GM12878 (cell line): ENCODE results near the gene TMED3.

Source experiments
- EP300 ChIP-seq, 2 experiments: fragments of 150-350 bp in 1 of 2; IDR thresholded peaks; 2 replicates each; pipeline ENCODE4 v1.6.1; 2011 to 2012; ENCODE audit warnings: low read depth in 2 of 2, low read length in 2 of 2, borderline replicate concordance in 1 of 2, improper control_type of control experiment in 1 of 2, inconsistent platforms in 1 of 2; ENCODE audit not compliant: control insufficient read depth in 1 of 2
- ESRRA ChIP-seq: IDR thresholded peaks from 2 replicates; pipeline ENCODE4 v1.6.1; 2012; ENCODE audit warnings: mild to moderate bottlenecking, low read length, improper control_type of control experiment
- FOXM1 ChIP-seq: IDR thresholded peaks from 2 replicates; pipeline ENCODE4 v1.6.1; 2012; ENCODE audit warnings: low read depth, mild to moderate bottlenecking, inconsistent platforms, low read length, moderate library complexity
- RCOR1 ChIP-seq: conservative IDR thresholded peaks from 2 replicates; pipeline ENCODE4 v1.6.1; 2012; ENCODE audit warnings: low read depth, low read length, improper control_type of control experiment
- SP1 ChIP-seq: IDR thresholded peaks from one replicate; pipeline ENCODE4 v1.6.1; 2011; ENCODE audit warnings: low read depth, low read length
- TCF3 ChIP-seq: IDR thresholded peaks from 2 replicates; pipeline ENCODE4 v1.6.1; 2012; ENCODE audit warnings: low read depth, mild to moderate bottlenecking, low read length, borderline replicate concordance; ENCODE audit not compliant: insufficient read depth
- TF ChIP-seq, protein P1 (sequence below): IDR thresholded peaks from 2 replicates; pipeline ENCODE4 v1.6.1; 2012; ENCODE audit warnings: low read depth, low read length, improper control_type of control experiment
- TF ChIP-seq, protein P2 (sequence below), 3 experiments: IDR thresholded peaks in 2 of 3; conservative IDR thresholded peaks in 1 of 3; 2 replicates each; pipeline ENCODE4 v1.5.1; 2011; ENCODE audit warnings: low read depth in 3 of 3, low read length in 3 of 3, mild to moderate bottlenecking in 3 of 3, control low read depth in 2 of 3, moderate library complexity in 2 of 3, inconsistent platforms in 1 of 3, mixed read lengths in 1 of 3; ENCODE audit not compliant: control insufficient read depth in 2 of 3, insufficient read depth in 1 of 3; ENCODE audit errors: extremely low read depth in 1 of 3
- TF ChIP-seq, protein P3 (sequence below): IDR thresholded peaks from 2 replicates; pipeline ENCODE4 v1.6.1; 2011; ENCODE audit warnings: low read depth, mild to moderate bottlenecking, low read length, moderate library complexity, borderline replicate concordance; ENCODE audit errors: extremely low read depth
- TF ChIP-seq, protein P4 (sequence below): fragments of 450-650 bp; formaldehyde crosslinking; IDR thresholded peaks from 2 replicates; pipeline ENCODE4 v1.5.0; 2022; ENCODE audit warnings: mild to moderate bottlenecking, missing genetic modification characterization

DNA sequence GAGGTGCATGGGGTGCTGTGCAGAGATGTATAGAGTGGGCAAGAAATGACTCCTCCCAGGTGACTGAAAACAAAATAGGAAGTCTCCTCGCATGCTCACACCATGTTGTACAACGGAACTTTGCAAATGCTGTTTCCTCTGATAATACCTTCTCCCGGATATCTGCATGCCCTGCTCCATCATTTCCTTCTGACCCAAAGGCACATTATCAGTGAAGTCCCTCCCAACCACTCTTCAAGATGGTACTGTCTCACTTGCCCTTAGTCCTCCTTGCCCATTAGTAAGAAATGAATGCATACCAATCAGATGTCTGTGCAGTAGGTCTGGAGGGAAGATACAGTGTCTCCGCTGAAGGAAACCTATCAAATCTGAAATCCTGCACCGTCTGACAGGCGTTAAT is 12.0 kb downstream of the TMED3 start:
- TF ChIP-seq ESRRA = no peak
- TF ChIP-seq, protein P1, sequence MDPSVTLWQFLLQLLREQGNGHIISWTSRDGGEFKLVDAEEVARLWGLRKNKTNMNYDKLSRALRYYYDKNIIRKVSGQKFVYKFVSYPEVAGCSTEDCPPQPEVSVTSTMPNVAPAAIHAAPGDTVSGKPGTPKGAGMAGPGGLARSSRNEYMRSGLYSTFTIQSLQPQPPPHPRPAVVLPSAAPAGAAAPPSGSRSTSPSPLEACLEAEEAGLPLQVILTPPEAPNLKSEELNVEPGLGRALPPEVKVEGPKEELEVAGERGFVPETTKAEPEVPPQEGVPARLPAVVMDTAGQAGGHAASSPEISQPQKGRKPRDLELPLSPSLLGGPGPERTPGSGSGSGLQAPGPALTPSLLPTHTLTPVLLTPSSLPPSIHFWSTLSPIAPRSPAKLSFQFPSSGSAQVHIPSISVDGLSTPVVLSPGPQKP = no peak
- TF ChIP-seq TCF3 = no peak
- no peak for TF ChIP-seq EP300 (IDR thresholded peaks at IDR 0.05; ENCODE audit: borderline replicate concordance in 1 of 2, control insufficient read depth in 1 of 2, low read depth in 2 of 2, low read length in 2 of 2)
- no peak for TF ChIP-seq RCOR1
- TF ChIP-seq, protein P2, sequence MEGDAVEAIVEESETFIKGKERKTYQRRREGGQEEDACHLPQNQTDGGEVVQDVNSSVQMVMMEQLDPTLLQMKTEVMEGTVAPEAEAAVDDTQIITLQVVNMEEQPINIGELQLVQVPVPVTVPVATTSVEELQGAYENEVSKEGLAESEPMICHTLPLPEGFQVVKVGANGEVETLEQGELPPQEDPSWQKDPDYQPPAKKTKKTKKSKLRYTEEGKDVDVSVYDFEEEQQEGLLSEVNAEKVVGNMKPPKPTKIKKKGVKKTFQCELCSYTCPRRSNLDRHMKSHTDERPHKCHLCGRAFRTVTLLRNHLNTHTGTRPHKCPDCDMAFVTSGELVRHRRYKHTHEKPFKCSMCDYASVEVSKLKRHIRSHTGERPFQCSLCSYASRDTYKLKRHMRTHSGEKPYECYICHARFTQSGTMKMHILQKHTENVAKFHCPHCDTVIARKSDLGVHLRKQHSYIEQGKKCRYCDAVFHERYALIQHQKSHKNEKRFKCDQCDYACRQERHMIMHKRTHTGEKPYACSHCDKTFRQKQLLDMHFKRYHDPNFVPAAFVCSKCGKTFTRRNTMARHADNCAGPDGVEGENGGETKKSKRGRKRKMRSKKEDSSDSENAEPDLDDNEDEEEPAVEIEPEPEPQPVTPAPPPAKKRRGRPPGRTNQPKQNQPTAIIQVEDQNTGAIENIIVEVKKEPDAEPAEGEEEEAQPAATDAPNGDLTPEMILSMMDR (IDR thresholded peaks at IDR 0.05 in 2 of 3, conservative IDR thresholded peaks at IDR 0.05 in 1 of 3; ENCODE audit: control insufficient read depth in 2 of 3, extremely low read depth in 1 of 3, insufficient read depth in 1 of 3, low read depth in 3 of 3, low read length in 3 of 3) = no peak
- TF ChIP-seq FOXM1 = no peak
- TF ChIP-seq, protein P3, sequence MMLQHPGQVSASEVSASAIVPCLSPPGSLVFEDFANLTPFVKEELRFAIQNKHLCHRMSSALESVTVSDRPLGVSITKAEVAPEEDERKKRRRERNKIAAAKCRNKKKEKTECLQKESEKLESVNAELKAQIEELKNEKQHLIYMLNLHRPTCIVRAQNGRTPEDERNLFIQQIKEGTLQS = no peak
- TF ChIP-seq SP1 = no peak
- TF ChIP-seq, protein P4, sequence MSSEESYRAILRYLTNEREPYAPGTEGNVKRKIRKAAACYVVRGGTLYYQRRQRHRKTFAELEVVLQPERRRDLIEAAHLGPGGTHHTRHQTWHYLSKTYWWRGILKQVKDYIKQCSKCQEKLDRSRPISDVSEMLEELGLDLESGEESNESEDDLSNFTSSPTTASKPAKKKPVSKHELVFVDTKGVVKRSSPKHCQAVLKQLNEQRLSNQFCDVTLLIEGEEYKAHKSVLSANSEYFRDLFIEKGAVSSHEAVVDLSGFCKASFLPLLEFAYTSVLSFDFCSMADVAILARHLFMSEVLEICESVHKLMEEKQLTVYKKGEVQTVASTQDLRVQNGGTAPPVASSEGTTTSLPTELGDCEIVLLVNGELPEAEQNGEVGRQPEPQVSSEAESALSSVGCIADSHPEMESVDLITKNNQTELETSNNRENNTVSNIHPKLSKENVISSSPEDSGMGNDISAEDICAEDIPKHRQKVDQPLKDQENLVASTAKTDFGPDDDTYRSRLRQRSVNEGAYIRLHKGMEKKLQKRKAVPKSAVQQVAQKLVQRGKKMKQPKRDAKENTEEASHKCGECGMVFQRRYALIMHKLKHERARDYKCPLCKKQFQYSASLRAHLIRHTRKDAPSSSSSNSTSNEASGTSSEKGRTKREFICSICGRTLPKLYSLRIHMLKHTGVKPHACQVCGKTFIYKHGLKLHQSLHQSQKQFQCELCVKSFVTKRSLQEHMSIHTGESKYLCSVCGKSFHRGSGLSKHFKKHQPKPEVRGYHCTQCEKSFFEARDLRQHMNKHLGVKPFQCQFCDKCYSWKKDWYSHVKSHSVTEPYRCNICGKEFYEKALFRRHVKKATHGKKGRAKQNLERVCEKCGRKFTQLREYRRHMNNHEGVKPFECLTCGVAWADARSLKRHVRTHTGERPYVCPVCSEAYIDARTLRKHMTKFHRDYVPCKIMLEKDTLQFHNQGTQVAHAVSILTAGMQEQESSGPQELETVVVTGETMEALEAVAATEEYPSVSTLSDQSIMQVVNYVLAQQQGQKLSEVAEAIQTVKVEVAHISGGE (CRISPR knock-in tag) = no peak
